GM12864 (cell line): ENCODE results near the gene PPP3CB.

Experiments
- DNase-seq: peaks from one replicate; pipeline ENCODE4 v3.0.0-alpha.2; 2011; ENCODE audit warnings: low read depth
- H3K4me3 ChIP-seq: 2 replicates; pipeline ENCODE4 v1.5.1; 2011; ENCODE audit warnings: mild to moderate bottlenecking, low read depth, low read length, control low read depth
- CTCF ChIP-seq: IDR thresholded peaks from 2 replicates; pipeline ENCODE4 v1.5.1; 2011; ENCODE audit warnings: low read depth, mild to moderate bottlenecking, moderate library complexity, low read length, control low read depth, inconsistent platforms; ENCODE audit errors: missing control alignments

PPP3CB gene

GRCh38 chr10:73446926-73447325 is 48.9 kb downstream of the PPP3CB start:
- no peak for TF ChIP-seq CTCF
- no peak for DNase-seq
- H3K4me3 ChIP-seq: no peak overlapping the region

- TF ChIP-seq CTCF: no peak
- no peak overlapping the region for H3K4me3 ChIP-seq
- no peak for DNase-seq
Measured at GRCh38 chr10:73444457-73444856, 51.4 kb downstream of the PPP3CB start.

GRCh38 chr10:73439605-73440312 is 56.1 kb downstream of the PPP3CB start:
- no peak overlapping the region for H3K4me3 ChIP-seq
- DNase-seq: no peak
- no peak for TF ChIP-seq CTCF

- no peak overlapping the region for H3K4me3 ChIP-seq
- no peak for TF ChIP-seq CTCF
- no peak for DNase-seq
Measured at GRCh38 chr10:73439055-73439454, 56.8 kb downstream of the PPP3CB start.

GRCh38 chr10:73433538-73433867 is 62.3 kb downstream of the PPP3CB start, which contains the start of gene MSS51:
TSS of gene MSS51 (minus strand) at chr10:73433561. CDS start at chr10:73428284, 5,277 bp downstream.
- no peak for DNase-seq
- no peak within 1 kb of the TSS for H3K4me3 ChIP-seq
- no peak for TF ChIP-seq CTCF

- no peak for TF ChIP-seq CTCF
Measured at GRCh38 chr10:73432646-73433537, 62.9 kb downstream of the PPP3CB start.

GRCh38 chr10:73426318-73426717 is 69.5 kb downstream of the PPP3CB start:
- no peak overlapping the region for H3K4me3 ChIP-seq
- no peak for DNase-seq
- TF ChIP-seq CTCF: no peak

More at GRCh38 chr10:73432646-73433537, 62.9 kb downstream of the PPP3CB start:
- no peak overlapping the region for H3K4me3 ChIP-seq
- no peak for DNase-seq
